Keratinocyte (primary cell): ENCODE data around the gene PARD3B.

Source experiments
- EZH2 ChIP-seq: IDR thresholded peaks from one replicate; pipeline ENCODE4 v1.6.1; 2012; ENCODE audit warnings: inconsistent platforms, mild to moderate bottlenecking, low read length, moderate library complexity
- TF ChIP-seq, protein P1 (sequence below), 3 experiments: IDR thresholded peaks in 1 of 3; conservative IDR thresholded peaks in 1 of 3; optimal IDR thresholded peaks in 1 of 3; 2 replicates in 2 of 3; 3 replicates in 1 of 3; pipeline versions ENCODE3 to v1.5.1; 2011; ENCODE audit warnings: low read length in 3 of 3, mild to moderate bottlenecking in 3 of 3, moderate library complexity in 2 of 3, control low read depth in 1 of 3, inconsistent platforms in 1 of 3; ENCODE audit not compliant: insufficient read depth in 2 of 3; ENCODE audit errors: extremely low read depth in 1 of 3

DNA sequence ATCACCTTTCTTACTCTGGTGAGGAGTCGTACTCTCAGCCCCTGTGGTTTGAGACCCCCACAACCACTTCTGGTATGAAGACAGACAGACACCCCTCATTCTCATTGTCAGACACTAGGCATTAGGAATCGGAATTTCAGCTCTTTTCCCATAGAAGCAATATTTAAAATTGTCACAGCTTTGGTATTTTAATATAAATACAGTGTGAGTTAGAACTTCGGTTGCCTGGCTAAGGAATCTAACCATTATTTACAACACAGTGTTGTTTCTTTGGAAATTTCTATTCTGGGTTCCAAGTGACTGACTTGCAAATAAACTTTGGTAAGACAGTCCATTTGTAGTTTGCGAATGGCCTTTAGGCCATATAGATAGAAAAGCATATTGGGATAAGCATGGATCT is 318.1 kb downstream of the PARD3B start:
- TF ChIP-seq, protein P1, sequence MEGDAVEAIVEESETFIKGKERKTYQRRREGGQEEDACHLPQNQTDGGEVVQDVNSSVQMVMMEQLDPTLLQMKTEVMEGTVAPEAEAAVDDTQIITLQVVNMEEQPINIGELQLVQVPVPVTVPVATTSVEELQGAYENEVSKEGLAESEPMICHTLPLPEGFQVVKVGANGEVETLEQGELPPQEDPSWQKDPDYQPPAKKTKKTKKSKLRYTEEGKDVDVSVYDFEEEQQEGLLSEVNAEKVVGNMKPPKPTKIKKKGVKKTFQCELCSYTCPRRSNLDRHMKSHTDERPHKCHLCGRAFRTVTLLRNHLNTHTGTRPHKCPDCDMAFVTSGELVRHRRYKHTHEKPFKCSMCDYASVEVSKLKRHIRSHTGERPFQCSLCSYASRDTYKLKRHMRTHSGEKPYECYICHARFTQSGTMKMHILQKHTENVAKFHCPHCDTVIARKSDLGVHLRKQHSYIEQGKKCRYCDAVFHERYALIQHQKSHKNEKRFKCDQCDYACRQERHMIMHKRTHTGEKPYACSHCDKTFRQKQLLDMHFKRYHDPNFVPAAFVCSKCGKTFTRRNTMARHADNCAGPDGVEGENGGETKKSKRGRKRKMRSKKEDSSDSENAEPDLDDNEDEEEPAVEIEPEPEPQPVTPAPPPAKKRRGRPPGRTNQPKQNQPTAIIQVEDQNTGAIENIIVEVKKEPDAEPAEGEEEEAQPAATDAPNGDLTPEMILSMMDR (optimal IDR thresholded peaks at IDR 0.05 in 1 of 3, IDR thresholded peaks at IDR 0.05 in 1 of 3, conservative IDR thresholded peaks at IDR 0.05 in 1 of 3; ENCODE audit: extremely low read depth in 1 of 3, insufficient read depth in 2 of 3, low read length in 3 of 3): no peak
- no peak for TF ChIP-seq EZH2
